Smooth muscle cell of the umbilical artery (primary cell): ENCODE data around the gene MYH1. TPM values are rescaled to one million over a fixed set of nuclear protein-coding genes. Genes with fewer than 3 reads are reported as not detected.

Source experiments
- total RNA-seq: library from RNA; depleted of rRNA; stranded (reverse); fragments of >200 nt; gene quantifications from 2 replicates; pipeline ENCODE4 v1.2.3, GENCODE V29; 2014

Gene MYH1
- total RNA-seq, result under 0.01 and 0.09 TPM in 2 replicates

GRCh38 chr17:10518271-10519037 is at the start of gene MYH1:
TSS of gene MYH1 (minus strand) at chr17:10518542. CDS start at chr17:10516642, 1,900 bp downstream.

GRCh38 chr17:10549096-10549842 is 30.9 kb upstream of the MYH1 start, which contains the start of gene MYH2:
TSS of gene MYH2 (minus strand) at chr17:10549658. CDS start at chr17:10547920, 1,738 bp downstream.

DNA sequence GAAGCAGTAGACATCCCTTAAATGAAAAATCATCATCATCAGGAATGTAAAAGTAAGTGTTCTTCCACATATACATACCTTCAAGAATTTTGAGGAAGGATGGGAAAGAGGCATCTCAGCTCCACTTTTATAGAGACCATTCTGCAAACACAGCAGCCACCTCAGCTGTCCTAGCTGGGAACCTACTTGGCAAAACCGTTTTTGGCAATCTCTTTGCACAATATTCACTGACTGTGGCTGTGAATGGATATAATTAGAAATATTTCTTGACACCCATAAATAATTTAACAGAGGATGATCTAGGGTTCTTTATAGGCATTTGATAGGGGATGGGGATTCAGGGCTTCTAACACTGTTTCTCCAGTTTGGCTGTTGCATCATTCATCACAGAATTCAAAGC is 48.9 kb downstream of the MYH1 start, which contains the start of gene MYH4:
Gene MYH4 (minus strand): TSS at position 101 of the 400 bp plus-strand sequence. CDS start 2,814 bp downstream, outside the sequence.

Other genes with a start within 250 kb of the MYH1 start
- gene MYH13, start 145.5 kb downstream of the MYH1 start, total RNA-seq, result under 0.01 and 0.05 TPM in 2 replicates
- gene MYH8, start 96.6 kb downstream of the MYH1 start, total RNA-seq, result under 0.01 and 0.09 TPM in 2 replicates
- under 0.01 TPM in 1 of 2 replicates, not detected in the other for gene MYH4, start 49.0 kb downstream of the MYH1 start, total RNA-seq
- gene MYH2, start 31.1 kb upstream of the MYH1 start, total RNA-seq, result under 0.01 and 0.97 TPM in 2 replicates
- 1.2 and 1.5 TPM in 2 replicates for gene MYH3, start 138.8 kb upstream of the MYH1 start, total RNA-seq
- 25.2 and 35.3 TPM in 2 replicates for gene SCO1, start 179.0 kb upstream of the MYH1 start, total RNA-seq
- gene ADPRM, start 179.1 kb upstream of the MYH1 start, total RNA-seq, result 10.8 and 19.0 TPM in 2 replicates
- gene TMEM220, start 211.5 kb upstream of the MYH1 start, total RNA-seq, result 0.69 and 1.2 TPM in 2 replicates